22Rv1 (cell line): ENCODE measurements around the gene GYS1.

Source experiments
- ZFX ChIP-seq: fragments of 450-650 bp; IDR thresholded peaks from 2 replicates; pipeline ENCODE4 v1.6.1; 2017; ENCODE audit warnings: antibody characterized with exemption, borderline replicate concordance
- TF ChIP-seq, protein P1 (sequence below): fragments of 450-650 bp; IDR thresholded peaks from 2 replicates; pipeline ENCODE4 v1.5.1; 2017; ENCODE audit warnings: mild to moderate bottlenecking

DNA sequence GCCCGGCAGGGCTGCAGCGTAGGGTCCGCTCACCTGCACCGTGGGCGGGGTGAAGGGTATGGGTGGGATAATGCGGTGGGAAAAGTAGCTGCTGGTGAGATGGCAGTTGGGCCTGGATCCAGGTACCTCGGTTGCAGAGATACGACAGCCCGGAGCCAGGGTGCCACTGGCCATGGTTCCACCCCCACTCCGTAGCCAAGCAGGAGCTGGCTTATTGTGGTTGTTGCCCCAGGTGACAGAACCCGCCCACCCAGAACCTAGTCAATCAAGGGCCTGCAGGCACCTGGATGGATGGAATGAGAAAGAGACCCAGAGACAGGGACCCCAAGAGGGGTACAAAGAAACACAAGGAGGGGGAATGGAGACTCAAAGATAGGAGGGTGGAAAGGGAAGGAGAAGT lies 27.2 kb upstream of the GYS1 start:
- TF ChIP-seq, protein P1, sequence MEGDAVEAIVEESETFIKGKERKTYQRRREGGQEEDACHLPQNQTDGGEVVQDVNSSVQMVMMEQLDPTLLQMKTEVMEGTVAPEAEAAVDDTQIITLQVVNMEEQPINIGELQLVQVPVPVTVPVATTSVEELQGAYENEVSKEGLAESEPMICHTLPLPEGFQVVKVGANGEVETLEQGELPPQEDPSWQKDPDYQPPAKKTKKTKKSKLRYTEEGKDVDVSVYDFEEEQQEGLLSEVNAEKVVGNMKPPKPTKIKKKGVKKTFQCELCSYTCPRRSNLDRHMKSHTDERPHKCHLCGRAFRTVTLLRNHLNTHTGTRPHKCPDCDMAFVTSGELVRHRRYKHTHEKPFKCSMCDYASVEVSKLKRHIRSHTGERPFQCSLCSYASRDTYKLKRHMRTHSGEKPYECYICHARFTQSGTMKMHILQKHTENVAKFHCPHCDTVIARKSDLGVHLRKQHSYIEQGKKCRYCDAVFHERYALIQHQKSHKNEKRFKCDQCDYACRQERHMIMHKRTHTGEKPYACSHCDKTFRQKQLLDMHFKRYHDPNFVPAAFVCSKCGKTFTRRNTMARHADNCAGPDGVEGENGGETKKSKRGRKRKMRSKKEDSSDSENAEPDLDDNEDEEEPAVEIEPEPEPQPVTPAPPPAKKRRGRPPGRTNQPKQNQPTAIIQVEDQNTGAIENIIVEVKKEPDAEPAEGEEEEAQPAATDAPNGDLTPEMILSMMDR = no peak
- TF ChIP-seq ZFX = no peak
